HG03354 (cell line): ENCODE measurements around the gene BUB1B.

Source experiments
- ATAC-seq: cut with Tn5 transposase; IDR thresholded peaks from one replicate; pipeline ENCODE4 v1.9.1; 2021; ENCODE audit warnings: mild to moderate bottlenecking; ENCODE audit not compliant: unreplicated experiment, poor library complexity, severe bottlenecking

BUB1B gene

DNA sequence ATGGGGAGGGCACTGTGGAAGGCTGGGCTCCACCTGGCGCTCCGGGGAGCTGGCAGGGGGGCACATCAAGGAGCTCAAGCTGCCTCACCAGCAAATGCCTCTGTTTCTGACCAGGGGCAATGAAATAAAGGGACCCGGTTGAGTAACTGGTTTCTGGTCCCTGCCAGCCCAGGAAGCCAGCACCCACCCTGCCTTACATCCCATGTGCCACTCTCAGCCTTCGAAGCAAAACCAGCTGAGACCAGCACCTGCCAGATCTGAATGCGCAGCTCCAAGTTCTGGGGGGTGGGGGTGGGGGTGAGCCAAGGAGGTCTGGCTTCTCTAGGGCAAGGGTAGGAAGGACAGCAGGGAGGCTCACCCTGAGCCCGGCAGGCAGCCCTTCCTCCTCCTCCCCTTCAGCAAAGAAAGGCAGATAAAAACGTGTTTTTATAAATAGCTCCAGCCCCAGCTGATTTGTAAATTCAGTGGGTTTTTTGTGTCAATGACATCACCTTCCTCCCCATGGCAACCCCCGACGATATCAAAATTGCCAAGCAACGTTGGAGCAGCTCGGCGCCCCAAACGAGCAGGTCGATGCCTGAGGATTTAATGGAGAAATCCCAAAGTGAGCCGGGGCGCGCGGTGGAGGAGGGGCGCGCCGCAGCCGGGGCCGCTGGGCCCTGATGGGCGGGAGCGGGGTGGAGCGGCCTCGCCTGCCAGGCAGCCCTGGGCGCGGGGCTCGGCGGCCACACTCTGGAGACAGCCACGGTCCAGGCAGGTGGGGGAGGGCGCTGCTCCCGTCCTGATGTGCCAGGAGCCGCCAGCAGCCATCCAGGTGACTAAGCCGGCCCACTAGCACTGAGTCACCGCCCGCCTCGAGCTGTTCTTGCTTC is 77.9 kb downstream of the BUB1B start, which contains the start of gene PAK6:
Gene PAK6 (plus strand): TSS at position 532 of the 872 bp plus-strand sequence. CDS start 25,723 bp downstream, outside the sequence.
- ATAC-seq, result no peak

DNA sequence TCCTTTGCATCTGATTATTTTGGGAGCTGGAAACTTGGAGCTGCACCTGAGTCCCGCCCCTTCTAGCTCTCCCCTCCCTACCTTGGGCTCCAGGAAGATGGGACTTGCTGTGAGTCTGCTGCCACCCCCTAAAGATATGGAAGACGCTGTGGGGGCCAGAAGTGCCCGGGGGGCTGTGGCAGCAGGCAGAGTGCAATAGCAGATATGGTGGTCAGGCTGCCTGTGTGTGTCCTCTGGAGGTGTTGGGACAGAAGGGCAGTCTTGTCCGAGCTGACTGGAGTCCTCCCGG is 78.5 kb downstream of the BUB1B start:
- no peak for ATAC-seq

DNA sequence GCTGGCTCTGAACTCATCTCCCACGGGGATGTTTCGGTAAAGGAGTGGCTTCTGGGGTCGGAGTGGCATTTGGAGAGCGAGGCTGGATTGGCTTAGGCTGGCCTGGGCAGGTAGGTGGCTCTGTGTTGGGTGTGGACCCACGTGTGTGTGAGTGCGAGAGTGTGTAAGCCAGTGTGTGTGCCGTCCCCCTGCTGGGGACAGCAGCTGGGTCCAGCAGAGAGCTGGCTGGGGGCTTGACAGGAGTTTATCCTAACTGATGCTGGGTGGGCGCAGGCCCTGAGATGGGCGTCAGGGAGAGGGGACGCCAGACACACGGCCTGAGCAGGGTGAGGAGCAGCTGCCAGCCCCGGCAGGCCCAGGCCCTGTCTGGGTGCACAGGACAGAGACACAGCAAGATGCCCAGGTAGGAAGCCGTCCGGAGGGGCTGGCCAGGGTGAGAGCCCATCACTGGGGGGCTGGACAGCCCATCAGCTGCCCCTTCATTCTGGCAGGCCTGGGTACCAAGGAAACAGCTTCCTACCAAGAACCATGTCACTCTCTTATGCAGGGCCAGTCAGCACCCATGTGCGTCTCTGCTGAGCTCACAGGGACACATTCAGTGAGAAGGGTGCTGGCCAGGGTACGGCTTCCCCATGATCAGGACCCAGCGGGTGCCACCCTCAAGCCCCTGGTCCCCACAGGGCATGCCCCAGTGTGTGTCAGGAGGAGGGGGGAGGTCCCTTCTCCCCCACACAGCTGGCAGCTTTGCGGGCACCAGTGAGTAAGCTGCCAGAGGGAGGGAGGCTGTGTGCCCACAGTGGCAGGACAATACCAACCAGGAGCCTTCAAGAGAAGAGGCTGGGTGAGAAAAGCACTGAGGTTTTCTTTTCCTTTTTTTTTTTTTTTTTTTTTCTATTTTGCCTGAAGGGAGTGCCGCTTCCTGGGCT is 79.1 kb downstream of the BUB1B start:
- ATAC-seq, result no peak

DNA sequence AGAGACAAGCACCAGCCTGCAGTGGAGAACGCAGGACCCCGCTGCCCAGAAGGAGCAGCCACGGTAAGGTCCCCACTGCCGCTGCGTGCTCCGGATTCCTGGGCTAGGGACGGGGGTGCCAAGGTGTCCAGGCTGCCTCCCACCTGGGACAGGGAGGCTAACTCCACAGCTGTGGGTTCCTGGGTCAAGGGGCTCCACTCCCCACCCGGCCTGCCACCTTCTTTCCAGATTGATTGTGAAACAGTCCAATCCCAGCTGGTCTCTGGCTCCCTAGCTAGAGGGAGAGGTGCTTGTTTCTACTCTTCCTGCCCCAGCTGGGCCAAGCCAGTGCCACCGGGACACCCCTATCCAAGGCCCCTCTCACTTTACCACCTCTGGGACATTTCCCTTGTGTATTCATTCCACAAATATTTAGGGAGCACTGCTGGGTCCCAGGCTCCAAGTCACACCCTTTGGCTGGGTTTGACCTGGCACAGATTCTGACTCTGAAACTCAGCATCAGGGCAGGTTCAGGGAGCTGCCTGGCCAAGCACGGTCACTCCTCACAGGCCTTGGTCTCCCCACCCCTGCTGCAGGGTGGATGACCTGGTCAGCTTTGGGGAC is 79.9 kb downstream of the BUB1B start:
- ATAC-seq, result no peak

DNA sequence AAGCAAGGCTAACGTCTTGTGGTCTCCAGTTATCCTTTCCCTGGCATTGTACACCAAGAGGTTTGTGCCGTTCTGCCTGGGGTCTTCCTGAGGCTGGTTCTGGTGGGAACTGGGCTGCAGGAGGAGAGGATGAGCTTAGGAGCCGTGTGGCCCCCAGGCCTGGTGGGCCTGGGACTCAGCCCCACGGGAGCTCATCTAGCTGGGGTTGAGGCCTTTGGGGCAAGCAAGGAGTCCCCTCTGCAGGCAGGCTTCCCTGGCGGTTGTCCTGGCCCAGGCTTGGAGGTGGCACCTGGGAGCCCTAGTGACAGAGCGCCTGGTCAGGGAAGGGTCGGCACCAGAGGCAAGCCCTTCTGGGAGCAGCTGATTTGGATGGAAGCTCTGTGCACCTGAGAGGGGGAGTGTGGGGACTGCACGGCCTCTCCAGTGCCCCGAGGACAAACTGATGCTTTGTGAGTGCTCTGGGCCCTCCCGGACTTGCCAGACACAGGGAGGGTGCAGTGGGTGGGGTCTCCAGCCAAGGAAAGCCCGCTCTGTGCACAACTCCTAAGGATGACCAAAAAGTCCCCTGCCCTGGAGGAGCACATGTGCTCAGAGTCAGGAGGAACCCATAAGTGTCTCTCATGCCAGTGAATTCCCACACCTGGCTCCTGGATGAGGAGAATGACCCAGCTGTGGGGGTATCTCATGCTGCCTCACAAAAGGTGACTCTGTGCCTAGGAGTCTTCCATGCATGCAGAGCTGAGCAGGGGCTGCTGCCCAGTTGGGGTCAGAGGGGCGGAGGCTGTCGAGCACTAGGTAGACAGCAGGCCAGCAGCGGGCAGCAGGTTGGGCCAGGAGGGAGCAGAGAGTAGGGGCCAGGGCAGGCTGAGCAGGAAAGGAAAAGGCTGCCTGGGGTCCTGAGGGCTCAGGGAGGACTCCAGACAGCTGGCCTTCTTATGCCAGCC is 80.7 kb downstream of the BUB1B start:
- ATAC-seq, result no peak

DNA sequence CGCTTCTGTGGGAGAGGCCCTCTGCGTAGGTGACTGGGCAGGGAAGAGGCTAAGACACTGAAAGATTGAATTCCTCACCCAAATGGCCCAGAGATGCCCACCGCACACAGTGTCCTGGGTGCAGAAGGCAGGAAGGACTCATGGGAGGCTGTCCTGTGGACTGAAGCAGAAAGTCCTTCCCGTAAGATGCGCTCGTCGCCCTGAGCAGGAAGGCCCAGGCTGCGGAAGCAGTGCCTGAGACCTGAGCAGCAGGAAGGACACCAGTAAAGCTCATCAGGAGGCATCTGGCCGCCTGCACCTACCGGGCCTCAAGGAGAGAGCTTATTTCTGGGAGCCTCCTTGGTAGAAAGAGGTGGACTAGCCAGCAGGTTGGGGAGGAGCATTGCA is 81.3 kb downstream of the BUB1B start:
- no peak for ATAC-seq

DNA sequence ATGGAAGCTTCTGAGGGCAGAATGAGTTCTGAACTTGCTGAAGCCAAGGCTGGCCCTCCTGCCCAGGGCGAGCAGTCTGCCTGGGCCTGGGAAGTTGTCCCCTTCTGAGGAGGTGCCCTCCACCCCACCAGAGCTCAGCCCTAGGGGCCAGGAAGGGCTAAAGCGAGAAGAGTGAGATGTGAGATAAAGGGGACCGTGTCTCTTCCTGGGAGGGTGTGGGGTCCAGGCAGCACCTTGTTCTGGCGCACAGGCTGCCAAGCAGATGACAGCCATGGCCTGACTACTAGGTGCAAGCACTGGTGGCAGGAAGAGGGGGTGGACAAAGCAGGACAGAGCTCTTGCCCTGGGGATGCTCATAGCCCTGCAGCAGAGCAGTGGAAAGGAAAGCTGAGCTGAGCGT is 81.7 kb downstream of the BUB1B start:
- no peak for ATAC-seq

DNA sequence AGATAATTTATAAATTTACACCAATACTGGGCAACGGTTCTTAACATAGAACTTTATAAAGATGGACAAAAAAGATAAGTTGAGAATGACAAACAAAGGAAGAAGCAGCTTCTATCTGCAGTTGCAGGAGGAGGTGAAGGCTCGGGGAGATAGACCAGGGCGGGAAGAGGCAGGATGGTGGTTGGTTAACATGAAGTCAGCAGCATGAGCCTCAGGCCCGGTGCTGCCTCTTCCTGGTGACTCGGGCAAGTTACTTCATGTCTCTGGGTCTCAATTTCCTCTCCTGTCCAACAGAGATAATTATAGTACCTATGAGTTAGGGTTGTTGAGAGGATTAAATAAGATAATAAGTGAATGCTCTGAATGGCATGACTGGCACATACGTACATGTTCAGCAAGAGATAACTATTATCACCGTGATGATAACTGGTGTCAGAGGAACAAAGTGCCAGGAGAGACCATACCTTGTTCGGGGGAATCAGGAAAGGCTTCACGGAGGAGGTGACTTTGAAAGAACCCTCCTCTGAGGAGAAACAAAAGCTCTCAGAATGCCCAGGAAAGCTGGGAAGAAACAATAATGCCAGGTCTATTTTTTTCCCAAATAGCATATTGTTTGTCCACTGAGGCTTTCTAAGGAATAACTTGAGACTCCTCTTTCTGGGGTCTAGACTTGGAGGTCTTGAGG is 82.4 kb downstream of the BUB1B start:
- ATAC-seq, result no peak

DNA sequence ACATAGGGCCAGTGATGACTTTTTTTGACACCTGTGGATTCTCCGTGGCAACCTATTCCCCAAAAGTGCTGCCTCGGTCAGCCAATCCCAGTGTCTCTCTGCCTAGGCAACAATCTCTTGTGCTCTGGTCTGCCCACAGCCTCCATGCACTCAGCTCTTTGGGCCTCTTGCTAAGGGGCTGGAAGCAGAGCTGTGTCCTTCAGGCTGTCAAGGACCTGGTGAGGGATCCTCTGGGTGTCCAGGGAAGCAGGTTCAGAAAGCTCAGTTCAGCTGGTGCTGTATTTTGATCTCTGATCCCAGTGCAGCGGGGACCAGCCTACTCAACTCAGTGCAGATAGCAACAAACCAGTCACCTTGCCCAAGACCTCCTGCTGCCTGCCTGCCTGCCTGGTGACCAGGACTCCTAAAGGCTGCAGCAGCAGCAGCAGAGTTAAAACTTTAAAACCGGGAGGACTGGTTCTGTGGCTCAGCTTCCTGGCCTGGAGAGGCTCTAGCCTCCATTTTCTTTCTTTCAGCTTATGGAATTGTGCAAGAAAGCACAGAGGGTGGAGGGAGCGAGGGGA is 84.2 kb downstream of the BUB1B start:
- no peak for ATAC-seq

DNA sequence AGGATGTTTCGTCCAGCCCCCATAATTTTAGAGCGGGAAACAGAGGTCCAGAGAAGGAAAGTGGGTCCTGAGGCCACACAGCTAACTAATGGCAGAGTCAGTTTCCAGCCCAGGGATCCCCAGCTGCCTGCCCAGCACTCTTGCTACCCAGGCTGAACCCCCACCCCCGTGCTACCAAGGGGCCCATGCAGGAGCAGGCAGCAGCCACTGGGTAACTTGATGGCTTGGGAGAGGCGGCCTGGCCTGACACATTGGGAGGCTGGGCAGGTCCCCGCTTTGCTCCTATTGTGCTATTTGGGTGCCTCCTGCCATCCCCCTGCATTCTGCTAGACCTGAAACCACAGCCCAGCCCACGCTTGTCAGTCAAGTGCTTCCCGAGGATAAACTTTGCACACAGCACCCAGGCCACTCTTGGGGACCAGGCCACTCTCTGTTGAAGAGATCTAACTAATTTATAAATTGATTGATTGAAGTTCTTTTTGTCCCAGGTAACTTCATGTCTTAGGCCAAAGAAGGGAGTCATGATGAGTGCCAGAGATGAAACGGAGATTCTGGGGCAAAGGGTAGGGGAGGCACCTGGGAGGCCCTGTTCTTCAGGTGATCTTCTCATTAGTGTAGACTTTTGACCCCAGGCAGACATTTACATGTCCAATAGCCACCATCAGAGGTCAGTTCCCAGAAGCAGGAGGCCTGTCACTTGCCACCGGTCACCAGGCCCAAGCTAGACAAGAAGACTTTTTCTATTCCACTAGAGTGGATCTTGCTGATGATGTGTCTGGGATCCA is 85.0 kb downstream of the BUB1B start:
- ATAC-seq, result no peak

DNA sequence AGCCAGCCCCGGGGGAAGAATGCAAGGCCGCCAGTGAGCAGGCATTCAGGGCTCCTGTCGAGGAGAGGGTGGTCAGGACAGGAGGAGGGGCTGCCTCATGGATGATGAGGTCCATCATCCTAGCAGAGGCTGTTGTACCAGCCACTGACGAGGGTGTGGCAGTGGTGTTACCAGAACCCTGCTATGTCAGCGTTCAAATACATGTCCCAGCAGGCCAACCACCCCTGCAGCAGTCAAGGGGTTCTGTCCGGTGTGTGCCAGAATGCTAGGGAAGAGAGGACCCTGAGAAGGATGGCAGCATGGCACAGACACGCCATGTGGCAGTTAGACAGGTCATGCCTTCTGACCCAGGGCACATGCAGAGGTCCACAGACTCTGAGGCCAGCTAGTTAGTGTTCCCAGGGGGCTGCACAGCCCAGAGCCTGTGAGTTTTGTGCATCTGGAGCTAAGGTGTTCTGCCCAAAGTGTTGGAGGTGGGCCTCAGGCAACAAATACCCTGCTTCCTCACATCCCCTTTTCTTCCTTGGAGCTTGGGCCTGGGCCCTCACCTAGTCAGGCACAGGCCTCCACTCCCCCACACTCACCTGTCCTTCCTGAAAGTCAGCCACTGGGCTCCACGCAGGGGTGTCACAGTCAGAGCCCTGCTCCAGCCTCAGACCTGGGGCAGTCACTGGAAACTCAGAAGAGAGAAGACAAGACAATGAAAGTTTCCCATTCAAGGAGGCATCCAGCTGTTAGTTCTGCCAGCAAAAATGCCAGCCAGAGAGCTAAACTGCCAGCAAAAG is 85.8 kb downstream of the BUB1B start:
- ATAC-seq, result no peak

DNA sequence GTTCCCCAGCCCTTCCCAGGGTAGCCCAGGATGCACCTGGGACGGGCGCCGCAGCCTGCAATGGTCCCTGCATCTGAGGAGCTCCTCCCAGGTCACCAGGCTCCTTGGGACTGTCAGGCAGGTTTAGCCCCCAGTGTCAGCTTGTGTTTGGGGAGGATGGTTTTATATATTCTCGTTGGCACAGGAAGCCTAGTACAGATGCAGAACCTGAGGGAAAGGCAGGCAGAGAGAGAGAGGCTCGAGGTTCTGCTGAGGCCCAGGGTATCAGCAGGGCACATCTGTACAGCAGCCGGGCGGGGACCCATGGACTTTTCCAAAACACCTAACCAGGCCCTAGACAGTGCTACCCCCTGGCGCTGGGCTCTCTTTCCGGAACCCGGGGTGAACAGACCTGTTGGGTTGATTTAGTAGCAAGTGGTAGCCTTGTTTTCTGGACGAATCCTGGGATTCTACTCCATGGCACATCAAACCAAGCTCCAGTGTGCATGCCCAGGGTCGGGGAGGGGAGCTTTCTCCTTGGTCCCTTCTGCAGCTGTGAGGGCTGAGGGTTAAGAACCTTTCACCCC is 86.6 kb downstream of the BUB1B start:
- no peak for ATAC-seq

DNA sequence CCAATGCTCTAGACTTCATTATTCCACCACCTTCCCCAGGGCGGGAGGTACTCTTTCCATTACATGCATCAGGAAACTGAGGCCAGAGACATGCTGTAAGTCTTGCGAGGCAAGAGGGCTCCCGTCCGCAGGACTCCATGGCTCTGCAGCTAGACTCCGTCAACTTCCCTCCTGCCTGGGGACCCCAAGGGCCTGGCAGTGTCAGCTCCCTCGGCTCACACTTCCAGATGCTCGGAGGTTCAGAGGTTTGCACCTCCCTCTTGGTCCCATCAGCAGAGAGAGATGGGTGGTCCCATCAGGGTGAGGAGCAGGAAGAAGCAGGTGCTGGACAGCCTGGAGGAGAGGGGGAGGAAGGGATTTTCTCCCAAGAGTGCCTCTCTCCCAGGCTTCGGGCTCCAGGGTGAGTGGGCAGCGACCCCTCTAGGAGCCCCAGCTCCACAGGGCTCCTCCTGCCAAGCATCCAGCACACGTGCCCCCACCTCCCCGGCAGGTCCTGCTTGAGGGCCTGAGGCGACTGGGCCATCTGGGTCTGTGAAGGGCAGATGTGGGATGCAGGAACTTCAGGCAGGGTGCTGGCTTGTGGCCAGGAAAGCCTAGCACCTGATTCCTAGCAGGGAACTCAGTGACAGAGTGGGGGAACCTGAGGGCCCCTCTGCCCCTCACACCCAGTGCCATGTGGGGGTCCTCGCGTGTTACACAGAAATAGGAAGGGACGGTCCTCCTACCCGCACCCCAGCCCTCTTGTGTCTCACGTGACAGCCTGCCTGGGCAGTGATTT is 87.3 kb downstream of the BUB1B start:
- ATAC-seq, result no peak

DNA sequence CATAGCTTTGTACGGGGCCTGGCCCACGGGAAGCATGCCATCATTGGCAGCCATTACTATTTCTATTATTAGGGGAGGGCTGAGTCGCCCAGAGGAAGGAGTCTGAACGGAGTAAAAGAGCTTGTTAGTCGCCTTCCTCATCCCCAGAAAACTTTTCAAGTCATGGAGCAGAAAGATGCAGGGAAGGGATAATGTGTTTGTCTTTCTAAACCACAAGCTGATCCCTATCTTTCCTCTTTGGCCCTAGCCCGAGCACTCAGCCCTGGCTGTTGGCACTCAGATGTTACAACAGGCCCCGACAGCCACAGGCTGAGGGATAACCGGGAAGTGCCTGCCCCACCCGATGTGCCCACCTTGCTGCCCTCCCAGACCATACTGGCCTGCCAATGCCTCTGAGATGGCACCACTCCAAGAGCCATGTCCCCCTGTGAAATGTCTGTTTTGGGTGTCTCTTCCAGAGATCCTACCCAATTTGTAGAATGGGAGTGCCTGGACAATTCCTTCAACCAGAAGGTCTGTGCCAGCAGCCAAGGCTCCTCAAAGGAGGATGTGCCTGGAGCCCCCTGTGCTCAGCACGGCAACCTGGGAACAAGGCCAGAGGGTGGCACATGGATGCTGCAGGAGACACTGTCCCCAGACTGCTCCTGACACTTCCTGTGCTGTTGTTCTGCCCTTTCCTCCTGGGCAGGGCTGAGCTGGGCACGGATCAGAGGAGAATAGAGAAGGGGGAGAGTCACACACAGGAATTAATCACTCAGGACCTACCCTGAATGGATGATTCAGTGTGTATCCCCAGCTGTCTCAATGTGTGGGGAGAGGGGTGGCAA is 88.8 kb downstream of the BUB1B start:
- no peak for ATAC-seq

DNA sequence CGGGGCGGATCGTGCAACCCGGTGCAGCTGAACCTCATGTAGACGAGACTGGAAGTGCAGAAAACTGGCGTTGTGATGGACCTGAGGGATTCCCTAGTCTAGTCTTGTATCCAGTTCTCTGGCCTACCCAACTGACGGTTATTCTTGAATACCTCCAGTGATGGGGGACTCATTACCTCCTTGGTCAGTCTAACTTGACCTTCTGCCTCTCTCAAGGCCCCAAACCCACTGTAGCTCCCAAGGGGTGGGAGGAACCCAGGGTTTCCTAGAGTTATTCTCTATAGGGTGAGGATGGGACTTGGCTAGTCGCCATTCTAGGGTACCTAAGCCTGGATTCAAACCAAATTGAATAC is 89.4 kb downstream of the BUB1B start:
- ATAC-seq, result no peak
